ENCODE results near the gene KCNK17. TPM values are rescaled to one million over a fixed set of nuclear protein-coding genes. Genes with fewer than 3 reads are reported as not detected.

KCNK17 gene
- total and polyA plus RNA-seq, 5 donors from 2014 or later = not detected

GRCh38 chr6:39330476-39330875 is 16.3 kb upstream of the KCNK17 start:
- no peaks in the 10 kb centered on the region for H3K4me1 Mint-ChIP-seq
- no peak for DNase-seq
- H3K36me3 Mint-ChIP-seq = no peaks in the 10 kb centered on the region
- peaks cover 0 to 2% (median 0%) of the 10 kb centered on the region in 7 donors for H3K9me3 Mint-ChIP-seq
- H3K27me3 Mint-ChIP-seq = peaks cover 22% of the 10 kb centered on the region
- Histone ChIP-seq H3K4me3 (ENCODE audit: low read depth, low read length) (no peak overlapping the region), H3K4me1 (ENCODE audit: control insufficient read depth, insufficient read depth, low read length, poor library complexity, severe bottlenecking) (no peaks in the 10 kb centered on the region), H3K27ac (ENCODE audit: insufficient read depth, low read length, poor library complexity, severe bottlenecking) (no peak overlapping the region), H3K27me3 (ENCODE audit: control insufficient read depth, insufficient read depth, low read length) (no peaks in the 10 kb centered on the region), H3K36me3 (ENCODE audit: control insufficient read depth, insufficient read depth, low read length) (no peaks in the 10 kb centered on the region), H3K9me3 (ENCODE audit: control insufficient read depth in 2 of 2, low read length in 2 of 2) (no peaks in the 10 kb centered on the region)
- H3K27ac Mint-ChIP-seq = no peak overlapping the region
- H3K4me3 Mint-ChIP-seq = no peak overlapping the region
- no peak for ATAC-seq (ENCODE audit: low read depth in 2 of 2)

- no peaks in the 10 kb centered on the region for H3K9me3 ChIP-seq (ENCODE audit: control insufficient read depth in 2 of 2, low read length in 2 of 2)
- DNase-seq (no peak), ATAC-seq (ENCODE audit: low read depth in 2 of 2) (no peak)
- no peaks in the 10 kb centered on the region for H3K4me1 Mint-ChIP-seq
- no peaks in the 10 kb centered on the region for H3K4me1 ChIP-seq (ENCODE audit: control insufficient read depth, insufficient read depth, low read length, poor library complexity, severe bottlenecking)
- H3K27ac ChIP-seq (ENCODE audit: insufficient read depth, low read length, poor library complexity, severe bottlenecking) = no peak overlapping the region
- H3K4me3 ChIP-seq (ENCODE audit: low read depth, low read length) = no peak overlapping the region
- no peaks in the 10 kb centered on the region for H3K36me3 Mint-ChIP-seq
- H3K9me3 Mint-ChIP-seq = peaks cover 0 to 2% (median 0%) of the 10 kb centered on the region in 7 donors
- H3K27ac Mint-ChIP-seq = no peak overlapping the region
- H3K27me3 ChIP-seq (ENCODE audit: control insufficient read depth, insufficient read depth, low read length) = no peaks in the 10 kb centered on the region
- no peak overlapping the region for H3K4me3 Mint-ChIP-seq
- no peaks in the 10 kb centered on the region for H3K36me3 ChIP-seq (ENCODE audit: control insufficient read depth, insufficient read depth, low read length)
- H3K27me3 Mint-ChIP-seq = peaks cover 22% of the 10 kb centered on the region
Measured at GRCh38 chr6:39330057-39330456, 15.8 kb upstream of the KCNK17 start.

GRCh38 chr6:39328066-39328465 is 13.8 kb upstream of the KCNK17 start:
- Mint-ChIP-seq H3K4me1 (no peaks in the 10 kb centered on the region), H3K36me3 (no peaks in the 10 kb centered on the region), H3K9me3 (peaks cover 0 to 2% (median 0%) of the 10 kb centered on the region in 7 donors), H3K27me3 (peaks cover 22% of the 10 kb centered on the region), H3K27ac (no peak overlapping the region), H3K4me3 (no peak overlapping the region)
- no peaks in the 10 kb centered on the region for H3K36me3 ChIP-seq (ENCODE audit: control insufficient read depth, insufficient read depth, low read length)
- H3K9me3 ChIP-seq (ENCODE audit: control insufficient read depth in 2 of 2, low read length in 2 of 2) = no peaks in the 10 kb centered on the region
- no peak overlapping the region for H3K4me3 ChIP-seq (ENCODE audit: low read depth, low read length)
- H3K27me3 ChIP-seq (ENCODE audit: control insufficient read depth, insufficient read depth, low read length) = no peaks in the 10 kb centered on the region
- H3K27ac ChIP-seq (ENCODE audit: insufficient read depth, low read length, poor library complexity, severe bottlenecking) = no peak overlapping the region
- no peaks in the 10 kb centered on the region for H3K4me1 ChIP-seq (ENCODE audit: control insufficient read depth, insufficient read depth, low read length, poor library complexity, severe bottlenecking)
- ATAC-seq (ENCODE audit: low read depth in 2 of 2) = no peak
- DNase-seq = no peak

GRCh38 chr6:39327507-39327906 is 13.3 kb upstream of the KCNK17 start:
- H3K4me1 Mint-ChIP-seq = no peaks in the 10 kb centered on the region
- no peaks in the 10 kb centered on the region for H3K27me3 ChIP-seq (ENCODE audit: control insufficient read depth, insufficient read depth, low read length)
- H3K27me3 Mint-ChIP-seq = peaks cover 22% of the 10 kb centered on the region
- H3K4me3 ChIP-seq (ENCODE audit: low read depth, low read length) = no peak overlapping the region
- DNase-seq (no peak), ATAC-seq (ENCODE audit: low read depth in 2 of 2) (no peak)
- H3K27ac ChIP-seq (ENCODE audit: insufficient read depth, low read length, poor library complexity, severe bottlenecking) = no peak overlapping the region
- no peak overlapping the region for H3K27ac Mint-ChIP-seq
- no peaks in the 10 kb centered on the region for H3K36me3 ChIP-seq (ENCODE audit: control insufficient read depth, insufficient read depth, low read length)
- no peaks in the 10 kb centered on the region for H3K9me3 ChIP-seq (ENCODE audit: control insufficient read depth in 2 of 2, low read length in 2 of 2)
- no peaks in the 10 kb centered on the region for H3K4me1 ChIP-seq (ENCODE audit: control insufficient read depth, insufficient read depth, low read length, poor library complexity, severe bottlenecking)
- H3K36me3 Mint-ChIP-seq = no peaks in the 10 kb centered on the region
- H3K9me3 Mint-ChIP-seq = peaks cover 0 to 2% (median 0%) of the 10 kb centered on the region in 7 donors
- no peak overlapping the region for H3K4me3 Mint-ChIP-seq

- DNase-seq = no peak
- H3K9me3 ChIP-seq (ENCODE audit: control insufficient read depth in 2 of 2, low read length in 2 of 2) = no peaks in the 10 kb centered on the region
- Mint-ChIP-seq H3K27me3 (no peaks in the 10 kb centered on the region), H3K36me3 (no peaks in the 10 kb centered on the region), H3K4me1 (no peaks in the 10 kb centered on the region), H3K9me3 (peaks cover 0 to 2% (median 0%) of the 10 kb centered on the region in 7 donors), H3K27ac (peak within 1 kb of the TSS in 1 of 3 donors; percentile 79), H3K4me3 (no peak within 1 kb of the TSS)
- H3K36me3 ChIP-seq (ENCODE audit: control insufficient read depth, insufficient read depth, low read length) = no peaks in the 10 kb centered on the region
- no peaks in the 10 kb centered on the region for H3K4me1 ChIP-seq (ENCODE audit: control insufficient read depth, insufficient read depth, low read length, poor library complexity, severe bottlenecking)
- no peak within 1 kb of the TSS for H3K27ac ChIP-seq (ENCODE audit: insufficient read depth, low read length, poor library complexity, severe bottlenecking)
- ATAC-seq (ENCODE audit: low read depth in 2 of 2) = no peak
- no peak within 1 kb of the TSS for H3K4me3 ChIP-seq (ENCODE audit: low read depth, low read length)
- no peaks in the 10 kb centered on the region for H3K27me3 ChIP-seq (ENCODE audit: control insufficient read depth, insufficient read depth, low read length)
Measured at GRCh38 chr6:39322306-39322850, 8.2 kb upstream of the KCNK17 start, which contains the start of gene KCNK16. Gene KCNK16, minus strand, starts transcription at chr6:39322702. Its CDS starts 162 bp downstream, at chr6:39322540.

GRCh38 chr6:39321761-39322160 is 7.5 kb upstream of the KCNK17 start:
- Histone ChIP-seq H3K9me3 (ENCODE audit: control insufficient read depth in 2 of 2, low read length in 2 of 2) (no peaks in the 10 kb centered on the region), H3K4me1 (ENCODE audit: control insufficient read depth, insufficient read depth, low read length, poor library complexity, severe bottlenecking) (no peaks in the 10 kb centered on the region), H3K27ac (ENCODE audit: insufficient read depth, low read length, poor library complexity, severe bottlenecking) (no peak overlapping the region), H3K27me3 (ENCODE audit: control insufficient read depth, insufficient read depth, low read length) (peaks cover 2% of the 10 kb centered on the region), H3K4me3 (ENCODE audit: low read depth, low read length) (no peak overlapping the region), H3K36me3 (ENCODE audit: control insufficient read depth, insufficient read depth, low read length) (no peaks in the 10 kb centered on the region)
- Mint-ChIP-seq H3K27ac (no peak overlapping the region), H3K4me3 (no peak overlapping the region), H3K27me3 (no peaks in the 10 kb centered on the region), H3K9me3 (peaks cover 0 to under 1% (median 0%) of the 10 kb centered on the region in 7 donors), H3K36me3 (no peaks in the 10 kb centered on the region), H3K4me1 (no peaks in the 10 kb centered on the region)
- no peak for ATAC-seq (ENCODE audit: low read depth in 2 of 2)
- no peak for DNase-seq

GRCh38 chr6:39320363-39320984 is 6.3 kb upstream of the KCNK17 start:
- H3K27me3 ChIP-seq (ENCODE audit: control insufficient read depth, insufficient read depth, low read length) = peaks cover 5% of the 10 kb centered on the region
- Mint-ChIP-seq H3K4me1 (no peaks in the 10 kb centered on the region), H3K27ac (no peak overlapping the region), H3K9me3 (no peaks in the 10 kb centered on the region), H3K27me3 (peaks cover under 1% of the 10 kb centered on the region), H3K4me3 (no peak overlapping the region), H3K36me3 (no peaks in the 10 kb centered on the region)
- H3K9me3 ChIP-seq (ENCODE audit: control insufficient read depth in 2 of 2, low read length in 2 of 2) = no peaks in the 10 kb centered on the region
- H3K4me3 ChIP-seq (ENCODE audit: low read depth, low read length) = no peak overlapping the region
- H3K4me1 ChIP-seq (ENCODE audit: control insufficient read depth, insufficient read depth, low read length, poor library complexity, severe bottlenecking) = no peaks in the 10 kb centered on the region
- H3K36me3 ChIP-seq (ENCODE audit: control insufficient read depth, insufficient read depth, low read length) = no peaks in the 10 kb centered on the region
- DNase-seq (no peak), ATAC-seq (ENCODE audit: low read depth in 2 of 2) (no peak)
- no peak overlapping the region for H3K27ac ChIP-seq (ENCODE audit: insufficient read depth, low read length, poor library complexity, severe bottlenecking)
